ENCODE measurements around the gene SLC8A3.

SLC8A3 gene

GRCh38 chr14:70027785-70028428 lies 160.8 kb downstream of the SLC8A3 start:
- DNase-seq (ENCODE audit: low read depth) = peak; percentile 50
- peak; percentile 92 for TF ChIP-seq CTCF (IDR thresholded peaks at IDR 0.05; ENCODE audit: low read length, missing control alignments)
- H3K4me3 ChIP-seq (replicated peaks; ENCODE audit: low read depth, low read length) = no peak overlapping the region

GRCh38 chr14:70023871-70024270 lies 164.9 kb downstream of the SLC8A3 start:
- H3K4me3 ChIP-seq (replicated peaks; ENCODE audit: low read depth, low read length) = no peak overlapping the region
- no peak for TF ChIP-seq CTCF (IDR thresholded peaks at IDR 0.05; ENCODE audit: low read length, missing control alignments)
- DNase-seq (ENCODE audit: low read depth) = no peak

- no peak overlapping the region for H3K4me3 ChIP-seq (replicated peaks; ENCODE audit: low read depth, low read length)
- TF ChIP-seq CTCF (IDR thresholded peaks at IDR 0.05; ENCODE audit: low read length, missing control alignments) = no peak
- DNase-seq (ENCODE audit: low read depth) = no peak
These were observed 165.8 kb downstream of the SLC8A3 start for GRCh38 chr14:70022771-70023445.

GRCh38 chr14:70021548-70022220 lies 167.1 kb downstream of the SLC8A3 start:
- no peak overlapping the region for H3K4me3 ChIP-seq (replicated peaks; ENCODE audit: low read depth, low read length)
- no peak for DNase-seq (ENCODE audit: low read depth)
- TF ChIP-seq CTCF (IDR thresholded peaks at IDR 0.05; ENCODE audit: low read length, missing control alignments) = no peak

- no peak for TF ChIP-seq CTCF (IDR thresholded peaks at IDR 0.05; ENCODE audit: low read length, missing control alignments)
- peak; percentile 24 for DNase-seq (ENCODE audit: low read depth)
- H3K4me3 ChIP-seq (replicated peaks; ENCODE audit: low read depth, low read length) = no peak overlapping the region
These were observed 168.2 kb downstream of the SLC8A3 start for GRCh38 chr14:70020352-70021170.

GRCh38 chr14:70019695-70020094 lies 169.1 kb downstream of the SLC8A3 start:
- TF ChIP-seq CTCF (IDR thresholded peaks at IDR 0.05; ENCODE audit: low read length, missing control alignments) = no peak

More at GRCh38 chr14:70019695-70020094, 169.1 kb downstream of the SLC8A3 start:
- H3K4me3 ChIP-seq (replicated peaks; ENCODE audit: low read depth, low read length) = no peak overlapping the region
- no peak for DNase-seq (ENCODE audit: low read depth)

Data from fibroblast of pulmonary artery (primary cell).